Large intestine (tissue), 3 donors: ENCODE results near the gene METAP1. TPM values are rescaled to one million over a fixed set of nuclear protein-coding genes. Genes with fewer than 3 reads are reported as not detected.
A peak's percentile ranks its signal among the peaks of the same experiment; 100 is the strongest.

Experiments
- DNase-seq, 2 donors: peaks; one replicate each; pipeline versions ENCODE4 v3.0.0 to v3.0.0-alpha.2; 2013
- H3K27ac ChIP-seq: one replicate; pipeline ENCODE4 v1.5.1; 2013; ENCODE audit warnings: low read length
- H3K27me3 ChIP-seq: 2 replicates; pipeline ENCODE4 v1.6.1; 2013; ENCODE audit warnings: low read length; ENCODE audit not compliant: control insufficient read depth, insufficient read depth
- H3K36me3 ChIP-seq: 2 replicates; pipeline ENCODE4 v1.6.1; 2013; ENCODE audit warnings: low read length; ENCODE audit not compliant: control insufficient read depth, insufficient read depth
- H3K4me1 ChIP-seq: one replicate; pipeline ENCODE4 v1.6.1; 2013; ENCODE audit warnings: low read length; ENCODE audit not compliant: control insufficient read depth, insufficient read depth
- H3K4me3 ChIP-seq: one replicate; pipeline ENCODE4 v1.5.1; 2013; ENCODE audit warnings: low read length
- H3K9me3 ChIP-seq: one replicate; pipeline ENCODE4 v1.6.1; 2013; ENCODE audit warnings: mild to moderate bottlenecking, low read depth, low read length, moderate library complexity; ENCODE audit not compliant: control insufficient read depth
- WGBS: methylation state at CpG from one replicate; pipeline ENCODE4 v1.1.5; 2013; ENCODE audit warnings: low lambda C conversion rate; ENCODE audit not compliant: insufficient coverage; 5-methylcytosine and 5-hydroxymethylcytosine counted together
- polyA plus RNA-seq: library from polyadenylated mRNA; unstranded; fragments of 120-200 nt; gene quantifications from one replicate; pipeline ENCODE4 v1.2.1, GENCODE V29; 2013

The METAP1 gene
- polyA plus RNA-seq, 1 donor: 70.9 TPM

DNA sequence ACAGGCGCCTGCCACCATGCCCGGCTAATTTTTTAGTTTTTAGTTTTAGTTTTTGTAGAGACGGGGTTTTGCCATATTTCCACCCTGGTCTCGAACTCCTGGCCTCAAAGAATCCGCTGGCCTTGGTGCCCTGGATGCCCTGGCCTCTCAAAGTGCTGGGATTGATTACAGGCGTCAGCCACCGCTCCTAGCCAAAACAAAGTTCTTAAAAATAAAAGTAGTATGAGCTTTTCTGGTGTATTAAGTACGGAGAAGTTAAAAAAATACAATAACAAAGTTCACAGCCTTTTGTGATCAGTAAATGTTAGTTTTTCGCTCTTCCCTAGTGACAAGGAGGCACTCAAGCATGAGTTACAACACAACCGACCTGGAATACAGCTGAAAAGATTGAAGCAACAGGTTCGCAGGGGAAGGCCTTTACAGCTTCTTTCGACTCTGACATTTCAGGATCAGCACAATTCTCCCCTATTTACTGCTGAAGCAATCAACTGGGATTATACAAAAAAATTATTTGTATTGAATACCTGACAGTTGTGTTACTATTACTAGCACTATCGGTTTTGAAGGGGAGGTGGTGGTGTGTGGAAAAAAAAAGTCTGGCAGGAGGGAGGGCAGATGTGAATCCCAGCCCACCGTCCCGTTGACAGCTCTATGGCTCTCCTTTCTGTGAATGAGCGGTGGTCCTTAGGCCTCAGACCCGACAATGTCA lies 893 bp upstream of the METAP1 start:
- DNase-seq: peak in 1 of 2 donors; percentile 22
- Histone ChIP-seq H3K4me1 (peaks cover 13% of the 10 kb centered on the region), H3K4me3 (peak overlapping the region; percentile 48), H3K27me3 (no peaks in the 10 kb centered on the region), H3K9me3 (peaks cover 2% of the 10 kb centered on the region), H3K36me3 (no peaks in the 10 kb centered on the region), H3K27ac (peak overlapping the region; percentile 78)
- WGBS: 10% methylated on average over 2 of the region's 17 CpGs

- peaks cover 13% of the 10 kb centered on the region for H3K4me1 ChIP-seq
- no peaks in the 10 kb centered on the region for H3K27me3 ChIP-seq
- H3K9me3 ChIP-seq: peaks cover 2% of the 10 kb centered on the region
- H3K27ac ChIP-seq: peak overlapping the region; percentile 81
- peak overlapping the region; percentile 96 for H3K4me3 ChIP-seq
- no peaks in the 10 kb centered on the region for H3K36me3 ChIP-seq
- peak in 1 of 2 donors; percentile 60 for DNase-seq
- WGBS: no CpG with 5 or more reads among the region's 57 CpGs
Observed at GRCh38 chr4:98996056-98996764, 689 bp downstream of the METAP1 start.

- Histone ChIP-seq H3K27me3 (no peaks in the 10 kb centered on the region), H3K9me3 (peaks cover 2% of the 10 kb centered on the region), H3K27ac (peak overlapping the region; percentile 81), H3K36me3 (no peaks in the 10 kb centered on the region), H3K4me1 (peaks cover 13% of the 10 kb centered on the region), H3K4me3 (peak overlapping the region; percentile 96)
- no peak for DNase-seq
- WGBS: 17% methylated on average over 3 of the region's 5 CpGs
Observed at GRCh38 chr4:98996765-98997068, 1.2 kb downstream of the METAP1 start.

GRCh38 chr4:98997166-98997565 lies 1.6 kb downstream of the METAP1 start:
- WGBS: 27% methylated on average over 3 of the region's 6 CpGs
- peak overlapping the region; percentile 96 for H3K4me3 ChIP-seq
- no peaks in the 10 kb centered on the region for H3K27me3 ChIP-seq
- DNase-seq: peak; percentile 22 to 74
- H3K36me3 ChIP-seq: no peaks in the 10 kb centered on the region
- peaks cover 13% of the 10 kb centered on the region for H3K4me1 ChIP-seq
- H3K27ac ChIP-seq: peak overlapping the region; percentile 81
- peaks cover 2% of the 10 kb centered on the region for H3K9me3 ChIP-seq

- Histone ChIP-seq H3K4me3 (no peak overlapping the region), H3K27ac (peak overlapping the region; percentile 81), H3K4me1 (peaks cover 13% of the 10 kb centered on the region), H3K9me3 (peaks cover 2% of the 10 kb centered on the region), H3K36me3 (no peaks in the 10 kb centered on the region), H3K27me3 (no peaks in the 10 kb centered on the region)
- peak; percentile 65 to 88 for DNase-seq
- WGBS: no CpG with 5 or more reads among the region's 7 CpGs
Observed at GRCh38 chr4:98998551-98998950, 3.0 kb downstream of the METAP1 start.

DNA sequence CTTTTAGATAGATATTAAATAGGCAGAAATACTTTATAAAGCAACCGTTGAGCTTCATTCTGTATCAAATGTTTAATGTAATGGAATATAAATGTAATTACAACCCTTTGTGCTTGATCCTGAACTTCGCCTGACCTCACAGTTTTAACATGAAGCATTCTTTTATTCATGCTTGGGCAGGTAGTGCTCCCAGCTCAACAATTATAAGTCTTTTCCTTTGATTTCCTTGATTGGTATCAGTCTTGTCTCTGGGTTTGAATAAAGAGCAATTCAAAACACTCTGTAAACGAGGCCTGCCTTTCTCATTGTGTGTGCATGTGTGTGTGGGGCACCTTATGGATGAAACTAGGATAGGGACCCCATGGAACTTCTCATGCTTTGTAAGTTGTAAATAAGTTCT lies 6.8 kb downstream of the METAP1 start:
- no peaks in the 10 kb centered on the region for H3K27me3 ChIP-seq
- peaks cover 8% of the 10 kb centered on the region for H3K4me1 ChIP-seq
- no peaks in the 10 kb centered on the region for H3K9me3 ChIP-seq
- DNase-seq: no peak
- 71% methylated on average over 1 of the region's 3 CpGs for WGBS
- peak overlapping the region; percentile 8 for H3K27ac ChIP-seq
- no peaks in the 10 kb centered on the region for H3K36me3 ChIP-seq
- H3K4me3 ChIP-seq: no peak overlapping the region

GRCh38 chr4:99008051-99008450 lies 12.5 kb downstream of the METAP1 start:
- Histone ChIP-seq H3K4me3 (no peak overlapping the region), H3K27ac (no peak overlapping the region), H3K4me1 (no peaks in the 10 kb centered on the region), H3K27me3 (no peaks in the 10 kb centered on the region), H3K9me3 (no peaks in the 10 kb centered on the region), H3K36me3 (peaks cover 2% of the 10 kb centered on the region)
- WGBS: 80% methylated on average over 2 of the region's 2 CpGs
- DNase-seq: no peak

DNA sequence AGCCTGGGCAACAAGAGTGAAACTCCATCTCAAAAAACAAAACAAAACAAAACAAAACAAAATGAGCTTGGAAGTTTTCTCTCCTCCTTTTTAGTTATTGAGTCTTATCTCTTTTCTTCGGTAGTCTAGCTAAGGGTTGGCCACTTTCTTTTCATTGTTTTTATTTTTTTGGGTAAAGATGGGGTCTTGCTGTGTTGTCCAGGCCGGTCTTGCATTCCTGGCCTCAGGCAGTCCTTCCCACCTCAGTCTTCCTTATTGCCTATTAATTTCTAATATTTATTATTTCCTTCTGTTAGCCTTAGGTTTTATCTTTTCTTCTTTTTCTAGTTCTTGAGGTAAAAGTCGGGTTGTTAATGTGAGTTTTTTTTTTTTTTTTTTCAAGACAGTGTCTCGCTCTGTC lies 16.4 kb downstream of the METAP1 start:
- 100% methylated on average over 2 of the region's 4 CpGs for WGBS
- Histone ChIP-seq H3K36me3 (peaks cover 4% of the 10 kb centered on the region), H3K9me3 (no peaks in the 10 kb centered on the region), H3K27ac (no peak overlapping the region), H3K27me3 (no peaks in the 10 kb centered on the region), H3K4me3 (no peak overlapping the region), H3K4me1 (no peaks in the 10 kb centered on the region)
- DNase-seq: no peak

DNA sequence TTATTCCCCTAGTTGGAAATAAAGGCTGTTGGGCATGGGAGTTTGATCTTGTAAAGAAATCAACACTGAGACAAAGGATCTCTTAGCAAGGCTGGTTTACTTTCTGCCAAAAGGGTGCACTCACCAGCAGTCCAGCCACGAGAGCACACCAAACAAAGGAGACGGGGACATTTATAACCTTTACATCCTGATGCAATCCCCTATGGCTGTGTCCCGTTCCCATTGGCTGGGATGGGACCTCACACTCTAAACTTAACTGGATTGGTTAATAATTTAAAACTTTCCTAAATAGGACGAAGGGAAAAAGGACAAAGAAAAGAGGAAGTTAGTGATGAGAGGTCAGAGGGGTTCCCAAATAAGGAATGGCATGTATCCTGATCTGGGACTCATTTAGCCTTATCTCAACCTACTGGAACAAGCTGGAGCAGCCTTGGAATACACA lies 17.9 kb downstream of the METAP1 start:
- H3K4me1 ChIP-seq: no peaks in the 10 kb centered on the region
- no peaks in the 10 kb centered on the region for H3K9me3 ChIP-seq
- H3K4me3 ChIP-seq: no peak overlapping the region
- H3K36me3 ChIP-seq: peaks cover 4% of the 10 kb centered on the region
- WGBS: no CpG with 5 or more reads among the region's 4 CpGs
- DNase-seq: no peak
- no peak overlapping the region for H3K27ac ChIP-seq
- H3K27me3 ChIP-seq: no peaks in the 10 kb centered on the region

DNA sequence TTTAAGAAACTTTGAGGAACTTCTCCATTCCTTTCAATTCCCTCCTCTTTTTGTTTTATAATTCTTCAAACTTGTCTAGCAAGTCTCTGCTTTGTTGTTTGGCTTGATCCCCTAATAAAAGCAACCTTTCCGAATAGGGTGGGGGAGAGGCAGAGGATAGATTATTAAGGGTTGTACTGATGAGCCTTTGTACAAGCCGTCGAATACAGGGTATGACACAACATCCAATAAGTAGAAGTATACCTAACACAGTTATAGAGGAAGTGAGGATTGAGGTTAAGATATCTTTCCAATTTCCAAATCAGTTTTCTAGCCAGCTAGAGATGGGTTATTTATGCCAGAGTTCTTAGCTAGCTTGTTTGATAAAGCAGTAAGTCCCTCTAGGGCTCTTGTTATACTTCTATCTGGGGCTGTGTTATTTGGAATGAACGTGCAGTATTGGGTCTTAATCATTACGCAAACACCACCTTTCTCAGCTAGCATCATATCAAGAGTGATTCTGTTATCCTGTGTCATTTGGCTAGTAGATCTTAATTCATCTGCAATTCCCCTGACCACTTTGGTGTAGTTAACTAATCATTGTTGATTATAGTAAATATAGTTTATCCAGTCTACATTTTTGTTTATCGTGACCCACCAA lies 18.5 kb downstream of the METAP1 start:
- DNase-seq: no peak
- H3K4me3 ChIP-seq: no peak overlapping the region
- no peaks in the 10 kb centered on the region for H3K4me1 ChIP-seq
- H3K9me3 ChIP-seq: no peaks in the 10 kb centered on the region
- no peaks in the 10 kb centered on the region for H3K27me3 ChIP-seq
- no peak overlapping the region for H3K27ac ChIP-seq
- no CpG with 5 or more reads among the region's 6 CpGs for WGBS
- peaks cover 4% of the 10 kb centered on the region for H3K36me3 ChIP-seq
